HG03378 (cell line): ENCODE data around the gene HOXD11.

ENCODE experiments used
- ATAC-seq: cut with Tn5 transposase; IDR thresholded peaks from one replicate; pipeline ENCODE4 v1.9.1; 2021; ENCODE audit warnings: mild to moderate bottlenecking, moderate library complexity; ENCODE audit not compliant: unreplicated experiment

The HOXD11 gene

DNA sequence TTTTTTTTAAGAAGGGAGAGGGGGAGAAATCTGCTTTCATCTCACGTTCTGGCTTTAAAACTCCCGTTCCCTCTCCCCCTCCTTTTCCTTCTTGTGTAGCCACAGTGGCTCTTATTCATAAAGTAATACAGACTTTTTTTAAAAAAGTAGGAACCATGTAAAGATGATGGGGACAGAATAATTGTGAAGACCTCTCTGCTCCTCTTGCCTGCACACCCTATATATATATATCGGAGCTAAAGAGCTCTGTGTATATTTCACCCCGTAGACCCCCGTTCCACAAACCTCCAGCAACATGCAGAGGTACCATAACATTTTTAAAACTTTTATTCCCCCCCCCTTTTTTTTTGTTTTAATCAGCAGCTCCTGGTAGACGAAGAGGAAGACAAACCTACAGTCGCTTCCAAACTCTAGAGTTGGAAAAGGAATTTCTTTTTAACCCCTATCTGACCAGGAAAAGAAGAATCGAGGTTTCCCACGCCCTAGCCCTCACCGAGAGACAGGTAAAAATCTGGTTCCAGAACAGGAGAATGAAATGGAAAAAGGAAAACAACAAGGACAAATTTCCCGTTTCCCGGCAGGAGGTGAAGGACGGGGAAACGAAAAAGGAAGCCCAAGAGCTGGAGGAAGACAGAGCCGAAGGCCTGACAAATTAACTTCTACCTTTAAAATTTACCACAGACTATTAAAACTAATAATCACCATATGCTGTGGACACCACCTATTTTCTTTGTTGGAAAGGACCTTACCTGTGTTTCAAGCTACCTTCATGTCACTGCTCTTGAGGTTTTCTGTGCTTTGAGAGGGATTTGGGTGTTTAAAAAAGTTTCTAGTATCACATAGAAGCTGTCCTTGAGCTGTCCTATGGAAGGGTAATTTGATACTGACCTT lies 24.1 kb downstream of the HOXD11 start:
- no peak for ATAC-seq

DNA sequence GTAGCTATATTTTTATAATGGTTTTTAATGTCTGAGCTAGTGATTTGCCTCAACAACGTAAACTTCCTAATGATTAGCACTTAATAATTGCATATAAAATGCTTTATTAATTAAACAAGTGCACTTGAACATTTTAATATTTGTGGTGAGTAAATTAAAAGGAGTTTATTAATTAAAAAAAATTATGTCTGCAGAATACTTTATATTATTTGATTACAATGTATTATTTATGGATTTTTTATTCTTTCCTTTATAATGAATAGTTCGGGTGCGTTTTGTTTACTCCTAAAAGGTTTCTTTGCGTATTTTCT lies 24.7 kb downstream of the HOXD11 start:
- no peak for ATAC-seq

DNA sequence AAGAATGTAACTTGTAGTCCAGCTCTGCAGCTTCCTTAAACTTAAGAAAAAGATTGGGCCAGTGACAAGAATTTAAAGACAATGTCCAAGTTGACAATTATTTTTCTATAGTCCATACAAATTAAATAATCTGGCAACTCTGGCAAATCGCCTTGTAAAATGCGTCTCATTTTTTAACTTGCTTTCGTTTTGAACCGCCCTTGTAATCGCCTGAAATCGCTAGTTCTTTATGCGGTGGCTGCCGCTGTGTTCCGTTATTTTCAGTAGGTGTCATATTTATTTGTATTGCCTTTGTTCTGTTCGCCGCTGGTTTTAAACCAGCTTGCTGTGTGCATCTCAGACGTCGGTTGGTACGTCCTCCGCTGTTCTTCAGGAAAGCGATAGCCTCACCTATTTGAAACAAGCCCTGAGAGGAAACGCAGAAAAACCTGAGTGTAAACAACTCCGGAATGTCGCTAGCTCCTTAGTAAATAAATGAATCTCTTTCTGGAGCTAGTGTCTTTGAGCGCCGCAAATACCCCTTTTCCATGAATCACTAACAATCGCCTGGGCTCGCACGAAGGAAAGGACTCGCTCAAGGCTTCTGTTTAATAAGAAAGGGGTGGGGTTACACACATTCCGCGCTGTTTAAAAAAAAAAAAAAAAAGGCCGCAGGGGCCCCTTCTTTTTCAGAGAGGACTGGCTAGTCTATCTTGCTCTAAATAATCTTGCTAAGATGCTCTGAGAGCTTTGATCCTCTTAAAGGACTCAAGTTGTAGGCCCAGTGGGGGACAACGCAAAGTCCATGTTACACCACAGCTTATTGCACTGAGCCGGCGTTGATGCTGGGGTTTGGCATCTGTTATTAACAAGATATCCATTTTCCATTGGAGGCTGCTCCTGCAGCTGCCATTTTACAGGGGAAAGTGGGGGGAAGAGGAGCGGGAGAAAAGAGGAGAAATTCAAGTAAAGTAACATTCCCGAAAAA lies 25.4 kb downstream of the HOXD11 start:
- no peak for ATAC-seq

DNA sequence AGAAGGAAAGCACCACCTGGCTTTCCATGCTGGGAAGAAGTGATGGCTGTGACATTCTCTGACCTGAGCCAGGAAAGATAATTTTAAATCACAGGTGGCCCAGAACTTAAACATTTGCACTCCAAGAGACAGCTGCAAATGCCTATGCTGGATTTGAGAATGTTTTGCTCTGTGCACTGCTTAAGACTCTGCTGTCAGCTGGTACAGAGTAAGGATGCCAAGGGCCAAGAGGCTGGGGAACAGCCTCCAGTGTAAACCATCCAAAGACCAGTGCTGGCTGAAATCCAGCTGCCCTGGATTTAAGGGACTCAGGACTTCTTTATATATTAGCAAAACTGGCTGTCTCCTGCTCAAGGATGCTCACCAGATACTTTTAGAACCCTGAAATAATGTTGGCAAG lies 26.3 kb downstream of the HOXD11 start:
- no peak for ATAC-seq

DNA sequence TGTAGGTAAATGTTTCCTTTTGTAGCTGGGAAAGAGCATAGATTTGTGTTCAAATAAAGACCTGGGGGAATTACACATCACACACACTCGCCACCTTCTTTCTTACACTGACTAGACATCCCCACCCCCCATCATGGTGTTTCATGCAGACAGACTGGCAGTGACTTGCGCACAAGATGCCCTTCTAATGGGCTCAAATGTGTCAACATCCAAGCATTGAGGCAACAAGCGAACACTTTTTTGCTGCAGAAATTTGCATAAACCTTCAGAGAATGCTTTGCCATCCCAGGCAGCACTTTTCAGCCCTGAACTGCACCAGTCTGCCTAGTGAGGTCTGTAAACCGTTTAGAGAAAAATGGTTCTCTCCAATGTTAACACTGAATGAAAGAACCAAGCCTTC lies 27.0 kb downstream of the HOXD11 start:
- no peak for ATAC-seq

DNA sequence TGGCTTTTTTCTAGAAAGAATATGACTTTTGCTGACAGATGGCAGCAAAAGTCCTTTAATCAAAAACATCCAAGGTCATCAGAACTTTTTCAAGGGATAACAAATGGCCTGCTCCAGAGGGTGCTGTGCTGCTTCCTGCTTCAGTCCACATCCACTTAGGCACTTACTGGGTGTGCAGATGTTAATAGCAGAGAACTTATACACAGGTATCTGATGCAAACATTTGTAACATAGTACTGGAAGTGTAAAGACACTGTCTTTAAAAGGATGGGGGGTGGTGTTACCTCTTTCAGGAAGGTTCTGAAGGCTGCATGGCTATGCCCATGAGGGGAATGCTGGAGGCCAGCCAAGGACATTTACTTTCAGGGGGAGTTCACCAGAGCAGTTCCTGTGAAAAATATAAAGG lies 28.0 kb downstream of the HOXD11 start:
- ATAC-seq = no peak

DNA sequence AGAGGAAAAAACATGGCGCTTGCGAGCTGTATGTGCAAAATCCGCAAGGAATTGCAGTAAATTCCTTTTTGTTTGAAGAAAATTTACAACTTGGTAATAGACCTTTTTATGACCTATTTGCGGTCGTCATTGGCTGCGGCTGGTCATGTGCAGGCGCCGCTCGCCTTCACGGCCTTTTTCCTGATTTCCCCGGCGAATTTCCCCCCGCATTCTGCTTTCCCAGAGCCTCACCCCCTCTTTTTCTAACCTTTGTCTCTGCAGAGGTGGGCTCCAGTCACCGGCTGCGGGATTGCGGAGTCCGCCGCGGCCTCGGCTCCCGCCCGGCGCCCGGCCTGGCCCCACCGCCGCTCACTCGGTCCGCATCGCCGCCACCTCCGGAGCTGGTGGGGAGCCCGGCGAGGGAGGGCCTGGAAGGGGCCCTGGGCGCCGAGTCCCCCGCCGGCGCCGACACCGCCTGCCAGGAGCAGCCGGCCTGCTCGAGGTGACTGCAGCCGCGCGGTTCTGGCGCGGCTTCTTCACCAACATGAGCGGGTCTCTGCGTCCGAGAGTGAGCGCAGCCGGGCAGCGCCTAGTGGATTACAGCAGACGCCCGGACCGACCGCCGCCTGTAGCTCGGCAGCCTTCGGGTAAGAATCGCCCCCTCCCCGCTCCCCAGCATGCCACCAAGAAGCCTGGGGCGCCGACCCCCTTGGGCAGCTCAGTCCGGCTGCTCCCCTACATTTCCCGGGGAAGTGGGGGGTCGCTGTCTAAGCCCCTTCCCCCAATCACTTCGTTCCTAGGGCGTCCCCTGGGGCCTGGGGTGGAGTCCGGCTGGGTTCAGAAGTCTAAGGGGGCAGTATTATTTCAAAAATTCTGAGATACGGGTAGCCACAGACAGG lies 29.5 kb downstream of the HOXD11 start:
- ATAC-seq = no peak

DNA sequence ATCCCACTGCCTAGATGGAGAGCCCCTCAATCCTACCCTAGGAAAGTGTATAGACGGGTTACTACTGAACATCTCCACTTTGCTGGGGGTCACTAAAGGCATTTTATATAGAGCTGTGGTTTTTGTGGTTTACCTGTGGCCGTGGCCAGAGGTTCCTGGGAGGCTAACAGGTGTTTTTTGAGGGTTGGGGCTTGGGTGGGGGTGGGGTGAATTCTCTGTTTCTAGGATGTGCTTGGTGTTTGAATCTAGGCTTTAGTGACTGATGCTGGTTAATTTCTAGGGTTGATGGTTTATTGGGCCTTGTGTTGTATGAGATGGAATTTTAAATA lies 30.1 kb downstream of the HOXD11 start:
- no peak for ATAC-seq

DNA sequence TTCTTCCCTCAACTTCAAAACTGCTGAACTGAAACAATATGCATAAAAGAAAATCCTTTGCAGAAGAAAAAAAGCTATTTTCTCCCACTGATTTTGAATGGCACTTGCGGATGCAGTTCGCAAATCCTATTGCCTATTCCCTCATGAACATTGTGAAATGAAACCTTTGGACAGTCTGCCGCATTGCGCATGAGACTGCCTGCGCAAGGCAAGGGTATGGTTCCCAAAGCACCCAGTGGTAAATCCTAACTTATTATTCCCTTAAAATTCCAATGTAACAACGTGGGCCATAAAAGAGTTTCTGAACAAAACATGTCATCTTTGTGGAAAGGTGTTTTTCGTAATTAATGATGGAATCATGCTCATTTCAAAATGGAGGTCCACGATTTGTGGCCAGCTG lies 30.8 kb downstream of the HOXD11 start:
- no peak for ATAC-seq

DNA sequence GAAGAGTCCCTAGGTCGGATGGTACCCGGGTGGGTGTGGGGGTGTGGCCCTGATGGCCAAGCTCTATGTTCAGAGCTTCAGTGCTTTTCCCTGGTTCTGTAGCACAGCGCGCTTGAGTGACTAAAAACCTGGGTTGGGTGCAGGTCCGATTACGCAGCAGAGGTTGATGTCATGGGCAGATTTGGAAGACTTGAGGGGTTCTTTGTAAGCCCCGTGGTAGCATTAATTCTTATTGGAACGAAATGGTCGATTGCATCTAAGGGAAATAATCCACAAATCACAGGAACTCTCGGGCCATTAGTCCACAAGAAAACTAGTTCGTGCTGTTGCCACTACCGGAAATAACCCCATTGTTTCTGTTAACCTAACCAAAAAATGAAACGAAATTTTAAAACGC lies 31.4 kb downstream of the HOXD11 start:
- ATAC-seq = no peak

DNA sequence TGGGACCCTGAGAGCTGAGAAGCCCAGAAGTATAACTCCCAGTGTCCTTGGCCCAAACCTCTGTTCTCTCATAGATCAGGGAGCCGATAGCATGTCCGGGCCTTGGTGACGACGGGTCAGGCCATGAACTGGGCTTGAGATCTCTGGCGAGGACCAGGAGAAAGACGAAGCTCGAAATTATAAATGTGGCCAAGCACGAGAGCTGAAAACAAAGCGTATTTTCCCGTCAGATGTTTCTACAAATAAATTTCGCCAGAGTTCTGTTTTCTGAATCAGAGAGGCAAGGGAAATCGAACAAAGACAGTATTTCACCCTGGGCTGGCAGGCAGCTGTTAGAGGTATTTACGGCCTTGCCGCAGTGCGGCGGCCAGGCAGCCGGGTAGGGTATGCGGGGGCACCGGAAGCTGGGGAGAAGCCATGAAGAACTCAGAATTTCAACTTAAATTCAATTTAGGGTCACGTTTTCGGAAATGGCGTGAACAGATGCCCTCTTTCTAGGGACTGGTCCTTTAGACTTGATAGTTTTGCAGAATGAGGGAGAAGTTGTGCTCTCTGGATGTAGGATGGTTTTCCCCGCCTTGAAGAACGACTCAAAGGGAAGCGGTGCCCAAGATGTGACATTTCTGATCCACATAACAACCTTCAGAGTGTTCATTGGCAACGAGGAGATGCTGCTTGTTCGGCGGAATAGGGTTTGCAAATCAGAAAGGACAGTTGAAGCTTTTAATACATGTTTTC lies 32.0 kb downstream of the HOXD11 start:
- no peak for ATAC-seq

DNA sequence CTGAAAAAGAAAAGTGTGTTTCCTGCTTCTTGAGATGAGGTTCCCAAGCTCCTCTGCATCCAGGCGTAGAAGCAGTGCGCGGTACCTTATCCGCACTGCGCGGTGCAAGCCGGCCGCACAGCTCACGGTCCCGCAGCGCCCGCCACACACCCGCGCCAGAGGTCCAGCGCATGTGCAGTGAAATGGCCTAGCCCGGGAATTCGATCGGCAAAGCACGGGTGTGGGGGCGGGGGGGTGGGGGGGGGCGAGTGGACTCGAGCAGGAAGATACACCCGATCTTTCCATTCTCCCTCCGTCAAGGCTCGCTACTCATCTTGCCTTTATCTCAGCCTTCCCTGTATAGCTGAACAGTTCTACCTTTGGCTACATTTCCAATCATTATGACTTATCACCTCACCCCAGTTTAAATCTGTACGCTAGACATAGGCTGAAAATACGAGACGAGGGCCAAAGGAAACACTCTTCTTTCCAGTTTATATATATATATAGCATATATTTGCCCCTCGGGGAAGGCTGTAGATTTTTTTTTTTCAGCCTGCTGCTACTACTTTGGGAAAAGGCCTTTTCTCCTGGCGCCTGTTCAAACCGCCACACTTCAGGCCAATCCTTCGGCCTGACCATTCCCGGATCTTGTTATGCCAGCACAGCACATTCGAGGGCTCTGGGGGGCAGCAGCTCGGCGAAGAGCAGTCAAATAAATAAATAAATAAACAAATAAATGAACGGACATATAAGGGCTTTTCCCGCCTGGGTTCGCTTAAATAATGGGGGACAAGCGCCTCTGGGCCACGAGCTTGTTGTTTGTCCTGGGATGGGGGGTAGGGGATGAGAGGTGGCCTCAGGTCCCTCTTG lies 32.8 kb downstream of the HOXD11 start:
- no peak for ATAC-seq

DNA sequence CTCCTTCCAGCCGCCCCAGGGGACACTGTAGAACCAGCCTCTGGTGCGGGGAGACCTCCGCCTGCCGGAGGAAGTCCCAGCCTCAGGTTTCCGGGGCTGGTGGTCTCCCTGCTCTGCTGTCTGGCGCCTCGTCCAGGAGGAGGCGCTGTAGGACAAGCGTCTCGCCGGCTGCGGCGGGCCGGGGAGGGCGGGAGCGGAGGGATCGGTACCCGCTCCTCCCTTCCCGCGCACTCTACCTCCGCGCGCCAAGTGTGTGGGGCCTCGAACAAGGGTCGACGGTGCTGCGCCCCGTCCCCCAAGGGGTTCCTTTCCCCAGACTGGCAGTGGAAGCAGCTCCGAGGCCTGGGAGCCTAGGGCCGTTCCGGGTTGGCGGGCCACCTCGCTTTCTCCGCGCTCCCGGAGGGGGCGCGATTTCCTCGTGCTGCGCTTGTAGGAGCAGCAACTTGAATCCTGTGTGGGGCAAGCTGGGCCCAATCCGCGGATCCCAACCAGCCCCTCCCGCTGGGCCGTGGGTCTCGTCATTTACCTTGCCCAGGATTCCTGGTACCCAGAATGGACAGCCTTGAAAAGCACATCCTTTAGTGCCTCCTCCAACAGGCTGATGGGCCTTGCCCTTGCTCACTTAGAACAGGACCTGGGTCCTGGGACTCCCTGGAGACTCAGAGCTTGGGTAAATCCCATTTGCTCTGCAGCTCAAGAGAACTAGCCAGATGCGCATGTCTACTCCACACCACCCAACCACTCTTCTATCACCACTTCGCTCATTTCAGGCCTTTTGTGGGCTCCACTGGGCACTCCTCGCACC lies 33.6 kb downstream of the HOXD11 start:
- ATAC-seq = peak; percentile 79

DNA sequence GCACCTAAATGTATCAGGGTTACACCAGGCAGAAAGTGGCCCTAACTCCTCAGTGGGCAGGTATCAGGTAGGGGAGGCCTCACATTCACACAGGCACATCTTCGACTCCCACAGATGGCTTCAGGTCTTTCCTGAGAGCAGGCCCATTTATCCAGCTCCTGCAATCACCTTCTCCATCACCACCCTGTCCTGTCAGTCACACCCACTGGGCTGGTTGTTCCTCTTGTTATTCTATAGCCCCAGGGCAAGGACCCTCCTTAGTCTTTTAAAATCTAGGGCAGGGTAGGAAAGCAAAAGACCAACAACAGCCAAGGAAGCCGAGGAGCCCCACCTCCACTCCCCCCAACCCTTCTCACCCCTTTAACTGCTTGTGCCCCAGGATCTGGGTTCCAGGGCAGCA lies 35.2 kb downstream of the HOXD11 start:
- no peak for ATAC-seq

DNA sequence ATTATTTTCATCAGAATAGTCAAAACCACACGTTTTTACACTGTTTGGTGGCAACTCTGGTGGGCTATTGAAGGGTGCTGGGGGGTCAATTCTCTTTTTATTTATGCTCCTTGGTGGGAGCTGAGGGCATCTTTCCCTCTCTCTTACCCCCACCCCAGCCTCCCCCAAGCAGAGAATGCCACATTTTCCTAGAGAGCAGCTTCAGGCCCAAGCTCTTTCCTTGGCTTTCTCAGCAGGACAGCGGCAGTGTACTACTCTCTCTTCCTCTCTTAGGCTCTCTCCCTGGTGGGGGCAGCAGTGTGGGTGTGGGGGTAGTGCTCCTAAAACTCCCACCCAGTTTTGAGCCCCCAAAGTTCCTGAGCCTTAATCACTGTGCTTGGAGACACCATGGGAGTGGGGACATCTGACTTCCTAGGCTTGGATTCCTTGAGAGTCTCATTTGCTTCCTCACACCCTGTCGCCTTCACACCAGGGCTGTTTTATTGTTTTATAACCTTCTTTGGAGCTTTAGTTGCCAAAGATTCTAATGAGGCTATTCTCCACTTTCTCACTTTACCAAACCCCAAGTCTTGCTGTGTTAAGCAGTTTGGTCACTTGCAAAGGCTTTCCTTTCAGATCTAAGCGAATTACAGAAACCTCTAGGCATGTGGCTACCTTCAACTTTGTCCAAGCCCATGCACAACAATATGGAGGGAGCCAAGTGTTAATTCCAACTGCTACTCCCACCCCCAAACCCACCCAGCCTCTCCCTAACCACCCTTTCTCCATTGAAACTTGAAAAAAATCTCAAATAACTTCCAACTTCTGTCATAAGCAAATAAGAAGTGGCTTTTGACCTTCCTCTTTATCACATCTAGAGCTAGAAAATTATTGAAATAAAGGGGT lies 38.2 kb downstream of the HOXD11 start:
- no peak for ATAC-seq

DNA sequence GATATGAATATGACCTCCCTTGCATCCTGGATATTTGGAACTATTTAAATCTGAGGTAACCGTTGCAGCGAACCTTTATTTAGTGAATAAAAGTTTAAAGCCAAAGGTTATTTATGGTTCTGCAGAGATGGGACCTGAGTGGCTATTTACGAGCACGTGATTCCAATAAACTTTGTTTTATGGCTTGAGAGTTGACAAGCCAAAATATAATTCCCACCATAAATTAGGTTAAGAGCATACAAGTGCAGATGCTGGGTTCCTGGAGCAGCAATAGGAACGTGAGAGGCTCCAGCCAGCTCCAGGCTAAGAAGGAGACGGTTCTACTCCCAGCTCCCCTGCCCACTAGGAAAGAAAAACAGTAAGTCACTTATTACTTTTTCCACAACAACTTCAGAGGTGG lies 39.0 kb downstream of the HOXD11 start:
- no peak for ATAC-seq

DNA sequence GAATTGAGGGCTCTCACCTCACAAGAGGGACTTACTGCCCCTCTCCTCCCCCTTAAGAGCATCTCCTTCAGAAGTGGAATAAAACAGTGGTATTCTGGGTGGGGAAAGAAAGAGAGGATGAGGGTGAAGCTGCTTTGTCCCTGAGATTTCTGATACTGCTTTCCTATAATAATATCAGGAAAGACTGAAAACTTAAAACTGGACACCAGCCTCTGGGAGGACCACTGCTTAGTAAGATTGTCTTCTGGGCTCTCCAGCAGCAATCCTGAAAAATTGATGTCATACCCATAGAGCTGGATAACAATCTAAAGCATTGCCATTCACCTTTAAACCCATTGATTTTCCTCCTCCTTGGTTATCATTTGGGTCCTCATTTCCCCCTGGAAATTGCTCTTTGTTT lies 39.6 kb downstream of the HOXD11 start:
- ATAC-seq = no peak
